Measurements from ENCODE around the gene ZNF574. TPM values are rescaled to one million over a fixed set of nuclear protein-coding genes. Genes with fewer than 3 reads are reported as not detected.

ZNF574 gene
- polyA plus RNA-seq, 3 donors, result 3.3 to 9.6 (median 4.9) TPM

GRCh38 chr19:42054205-42054604 lies 21.8 kb upstream of the ZNF574 start:
- WGBS (ENCODE audit: insufficient coverage), result 98% methylated on average over 6 of the region's 18 CpGs
- Histone ChIP-seq H3K9ac (ENCODE audit: insufficient read depth, low read length, poor library complexity, severe bottlenecking) (no peak overlapping the region), H3K4me1 (ENCODE audit: control insufficient read depth in 1 of 2, insufficient read depth in 2 of 2, low read length in 2 of 2) (no peaks in the 10 kb centered on the region), H3K27ac (ENCODE audit: low read depth in 1 of 2, low read length in 2 of 2) (no peak overlapping the region), H4K20me1 (ENCODE audit: insufficient read depth, low read length) (no peaks in the 10 kb centered on the region), H3K9me3 (replicated peaks in 1 of 2; ENCODE audit: control insufficient read depth in 1 of 2, insufficient read depth in 1 of 2, low read length in 2 of 2) (no peaks in the 10 kb centered on the region), H3K4me2 (replicated peaks; ENCODE audit: extremely low read depth, low read length, poor library complexity, severe bottlenecking) (no peak overlapping the region), H3K4me3 (replicated peaks in 1 of 3; ENCODE audit: low read depth in 2 of 3, low read length in 3 of 3) (no peak overlapping the region), H3K27me3 (ENCODE audit: control insufficient read depth in 2 of 2, insufficient read depth in 2 of 2, low read length in 2 of 2) (no peaks in the 10 kb centered on the region), H3K79me2 (ENCODE audit: insufficient read depth, low read length) (no peaks in the 10 kb centered on the region), H2AFZ (ENCODE audit: insufficient read depth, low read depth, low read length, poor library complexity, severe bottlenecking) (no peak overlapping the region), H3K36me3 (replicated peaks in 1 of 2; ENCODE audit: control insufficient read depth in 1 of 2, insufficient read depth in 2 of 2, low read length in 2 of 2) (no peaks in the 10 kb centered on the region)
- TF ChIP-seq, protein P1, sequence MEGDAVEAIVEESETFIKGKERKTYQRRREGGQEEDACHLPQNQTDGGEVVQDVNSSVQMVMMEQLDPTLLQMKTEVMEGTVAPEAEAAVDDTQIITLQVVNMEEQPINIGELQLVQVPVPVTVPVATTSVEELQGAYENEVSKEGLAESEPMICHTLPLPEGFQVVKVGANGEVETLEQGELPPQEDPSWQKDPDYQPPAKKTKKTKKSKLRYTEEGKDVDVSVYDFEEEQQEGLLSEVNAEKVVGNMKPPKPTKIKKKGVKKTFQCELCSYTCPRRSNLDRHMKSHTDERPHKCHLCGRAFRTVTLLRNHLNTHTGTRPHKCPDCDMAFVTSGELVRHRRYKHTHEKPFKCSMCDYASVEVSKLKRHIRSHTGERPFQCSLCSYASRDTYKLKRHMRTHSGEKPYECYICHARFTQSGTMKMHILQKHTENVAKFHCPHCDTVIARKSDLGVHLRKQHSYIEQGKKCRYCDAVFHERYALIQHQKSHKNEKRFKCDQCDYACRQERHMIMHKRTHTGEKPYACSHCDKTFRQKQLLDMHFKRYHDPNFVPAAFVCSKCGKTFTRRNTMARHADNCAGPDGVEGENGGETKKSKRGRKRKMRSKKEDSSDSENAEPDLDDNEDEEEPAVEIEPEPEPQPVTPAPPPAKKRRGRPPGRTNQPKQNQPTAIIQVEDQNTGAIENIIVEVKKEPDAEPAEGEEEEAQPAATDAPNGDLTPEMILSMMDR (IDR thresholded peaks at IDR 0.05), result no peak
- intact Hi-C loops (cut with micrococcal nuclease), result no loop called here
- Mint-ChIP-seq H3K27ac (no peak overlapping the region), H3K9me3 (no peaks in the 10 kb centered on the region), H3K4me3 (no peak overlapping the region), H3K27me3 (ENCODE audit: low read depth in 3 of 3) (peaks cover 0 to 3% (median 2%) of the 10 kb centered on the region in 3 donors), H3K36me3 (peaks cover 0 to 2% of the 10 kb centered on the region in 2 donors), H3K4me1 (peaks cover 7% of the 10 kb centered on the region)
- no peak for DNase-seq

DNA sequence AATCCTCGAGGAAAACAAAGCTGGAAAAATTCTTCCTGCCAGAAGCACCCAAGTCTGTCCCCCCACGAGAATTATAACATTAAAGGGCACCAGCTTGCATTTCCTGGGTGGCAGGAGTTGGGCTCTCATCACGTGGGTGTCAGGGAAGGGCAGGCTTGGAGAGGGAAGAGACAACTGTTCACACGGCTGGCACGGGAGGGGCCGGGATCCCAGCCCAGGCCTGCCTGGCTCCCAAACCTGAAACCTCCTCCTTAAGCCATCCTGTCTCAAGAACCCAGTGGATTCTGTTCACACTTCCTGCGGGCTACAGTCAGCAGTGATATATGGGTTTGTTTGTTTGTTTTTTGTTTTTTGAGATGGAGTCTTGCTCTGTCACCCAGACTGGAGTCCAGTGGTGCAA lies 18.1 kb upstream of the ZNF574 start:
- no peaks in the 10 kb centered on the region for H3K4me1 ChIP-seq (ENCODE audit: control insufficient read depth in 1 of 2, insufficient read depth in 2 of 2, low read length in 2 of 2)
- Mint-ChIP-seq H3K9me3 (no peaks in the 10 kb centered on the region), H3K36me3 (peaks cover 0 to 2% of the 10 kb centered on the region in 2 donors), H3K27ac (no peak overlapping the region), H3K27me3 (ENCODE audit: low read depth in 3 of 3) (peaks cover 0 to 3% (median 0%) of the 10 kb centered on the region in 3 donors), H3K4me1 (peaks cover 5% of the 10 kb centered on the region), H3K4me3 (no peak overlapping the region)
- no peak overlapping the region for H3K27ac ChIP-seq (ENCODE audit: low read depth in 1 of 2, low read length in 2 of 2)
- intact Hi-C loops (cut with micrococcal nuclease), result no loop called here
- H3K79me2 ChIP-seq (ENCODE audit: insufficient read depth, low read length), result no peaks in the 10 kb centered on the region
- H3K4me2 ChIP-seq (replicated peaks; ENCODE audit: extremely low read depth, low read length, poor library complexity, severe bottlenecking), result no peak overlapping the region
- H3K9me3 ChIP-seq (replicated peaks in 1 of 2; ENCODE audit: control insufficient read depth in 1 of 2, insufficient read depth in 1 of 2, low read length in 2 of 2), result no peaks in the 10 kb centered on the region
- DNase-seq, result no peak
- no peak overlapping the region for H3K9ac ChIP-seq (ENCODE audit: insufficient read depth, low read length, poor library complexity, severe bottlenecking)
- WGBS (ENCODE audit: insufficient coverage), result 60% methylated on average over 1 of the region's 7 CpGs
- H3K36me3 ChIP-seq (replicated peaks in 1 of 2; ENCODE audit: control insufficient read depth in 1 of 2, insufficient read depth in 2 of 2, low read length in 2 of 2), result no peaks in the 10 kb centered on the region
- TF ChIP-seq, protein P1 (IDR thresholded peaks at IDR 0.05), result no peak
- no peak overlapping the region for H2AFZ ChIP-seq (ENCODE audit: insufficient read depth, low read depth, low read length, poor library complexity, severe bottlenecking)
- no peaks in the 10 kb centered on the region for H3K27me3 ChIP-seq (ENCODE audit: control insufficient read depth in 2 of 2, insufficient read depth in 2 of 2, low read length in 2 of 2)
- no peak overlapping the region for H3K4me3 ChIP-seq (replicated peaks in 1 of 3; ENCODE audit: low read depth in 2 of 3, low read length in 3 of 3)
- no peaks in the 10 kb centered on the region for H4K20me1 ChIP-seq (ENCODE audit: insufficient read depth, low read length)

All from CD14-positive monocyte (primary cell).